Neuronal stem cell (in vitro differentiated cells): ENCODE results near the gene DRD2.

ENCODE experiments used
- DNase-seq: peaks from one replicate; pipeline ENCODE4 v3.0.0-alpha.2; 2013; ENCODE audit warnings: low spot score
- H2AFZ ChIP-seq: one replicate; pipeline ENCODE4 v1.6.1; 2013; ENCODE audit warnings: mild to moderate bottlenecking, low read length, inconsistent platforms
- H2AK5ac ChIP-seq: 2 replicates; pipeline ENCODE4 v1.6.1; 2013; ENCODE audit warnings: low read depth, mild to moderate bottlenecking, inconsistent platforms, low read length, moderate library complexity, mixed read lengths
- H2BK120ac ChIP-seq: 2 replicates; pipeline ENCODE4 v1.6.1; 2013; ENCODE audit warnings: low read depth, mild to moderate bottlenecking, inconsistent platforms, low read length, moderate library complexity, mixed read lengths
- H2BK12ac ChIP-seq: one replicate; pipeline ENCODE4 v1.6.1; 2013; ENCODE audit warnings: low read length, inconsistent platforms
- H2BK15ac ChIP-seq: 2 replicates; pipeline ENCODE4 v1.6.1; 2013; ENCODE audit warnings: mild to moderate bottlenecking, low read length, inconsistent platforms, mixed read lengths
- H2BK5ac ChIP-seq: one replicate; pipeline ENCODE4 v1.6.1; 2013; ENCODE audit warnings: inconsistent platforms, mild to moderate bottlenecking, low read length, moderate library complexity
- H3K14ac ChIP-seq: one replicate; pipeline ENCODE4 v1.6.1; 2013; ENCODE audit warnings: low read length, inconsistent platforms
- H3K18ac ChIP-seq: 2 replicates; pipeline ENCODE4 v1.6.1; 2013; ENCODE audit warnings: low read length, inconsistent platforms
- H3K23ac ChIP-seq: 2 replicates; pipeline ENCODE4 v1.6.1; 2013; ENCODE audit warnings: low read depth, mild to moderate bottlenecking, mixed read lengths, low read length, inconsistent platforms; ENCODE audit not compliant: poor library complexity
- H3K27ac ChIP-seq: replicated peaks from 3 replicates; pipeline ENCODE4 v1.5.1; 2013; ENCODE audit warnings: low read length, inconsistent platforms
- H3K27me3 ChIP-seq, 3 experiments: 2 replicates each; pipeline ENCODE4 v1.6.1; 2013; ENCODE audit warnings: low read length in 3 of 3, mild to moderate bottlenecking in 2 of 3, inconsistent platforms in 1 of 3, low read depth in 1 of 3, mixed read lengths in 1 of 3, moderate library complexity in 1 of 3; ENCODE audit not compliant: control insufficient read depth in 3 of 3, insufficient read depth in 3 of 3
- H3K36me3 ChIP-seq, 2 donors: replicated peaks in 1 of 2; 2 replicates each; pipeline ENCODE4 v1.6.1; 2013; ENCODE audit warnings: low read length in 2 of 2; ENCODE audit not compliant: control insufficient read depth in 2 of 2, insufficient read depth in 2 of 2
- H3K4ac ChIP-seq: 2 replicates; pipeline ENCODE4 v1.6.1; 2013; ENCODE audit warnings: inconsistent platforms, mild to moderate bottlenecking, low read length, moderate library complexity
- H3K4me1 ChIP-seq, 2 donors: 1 replicate in 1 of 2; 2 replicates in 1 of 2; pipeline ENCODE4 v1.6.1; 2013; ENCODE audit warnings: low read length in 2 of 2, low read depth in 1 of 2; ENCODE audit not compliant: control insufficient read depth in 2 of 2, insufficient read depth in 1 of 2
- H3K4me2 ChIP-seq: one replicate; pipeline ENCODE4 v1.6.1; 2013; ENCODE audit warnings: mild to moderate bottlenecking, low read length, inconsistent platforms; ENCODE audit not compliant: insufficient read depth, poor library complexity, severe bottlenecking
- H3K4me3 ChIP-seq, 2 donors: 2 replicates each; pipeline ENCODE4 v1.5.1; 2013; ENCODE audit warnings: low read length in 2 of 2, mild to moderate bottlenecking in 2 of 2, inconsistent platforms in 1 of 2, moderate library complexity in 1 of 2
- H3K79me1 ChIP-seq: one replicate; pipeline ENCODE4 v1.6.1; 2013; ENCODE audit warnings: low read depth, mild to moderate bottlenecking, inconsistent platforms, low read length, moderate library complexity
- H3K9ac ChIP-seq: one replicate; pipeline ENCODE4 v1.6.1; 2013; ENCODE audit warnings: mild to moderate bottlenecking, low read depth, low read length, inconsistent platforms; ENCODE audit not compliant: poor library complexity
- H3K9me3 ChIP-seq, 2 donors: replicated peaks in 1 of 2; 2 replicates each; pipeline versions ENCODE3 to v1.6.1; 2013; ENCODE audit warnings: low read length in 2 of 2, mild to moderate bottlenecking in 2 of 2, inconsistent platforms in 1 of 2, low read depth in 1 of 2, mixed read lengths in 1 of 2, moderate library complexity in 1 of 2; ENCODE audit not compliant: control insufficient read depth in 2 of 2, insufficient read depth in 1 of 2
- H4K8ac ChIP-seq: one replicate; pipeline ENCODE4 v1.6.1; 2013; ENCODE audit warnings: low read depth, mild to moderate bottlenecking, inconsistent platforms, low read length, moderate library complexity
- H4K91ac ChIP-seq: one replicate; pipeline ENCODE4 v1.6.1; 2013; ENCODE audit warnings: low read length, low read depth, mild to moderate bottlenecking, inconsistent platforms; ENCODE audit not compliant: poor library complexity
- WGBS, 2 donors: extraction: QIAGEN DNeasy Blood & Tissue Kit; methylation state at CpG; one replicate each; pipeline ENCODE4 v1.1.7; 2013; ENCODE audit warnings: missing lambda C conversion rate in 2 of 2, mixed read lengths in 1 of 2; ENCODE audit not compliant: insufficient read length in 2 of 2, insufficient replicate concordance in 1 of 2; ENCODE audit errors: extremely low coverage in 2 of 2; 5-methylcytosine and 5-hydroxymethylcytosine counted together

DRD2 gene

GRCh38 chr11:113444502-113445123, 30.6 kb downstream of the DRD2 start:
- no peak for DNase-seq
- Histone ChIP-seq H3K27me3 (peaks cover 0 to 19% (median 0%) of the 10 kb centered on the region in 3 experiments), H3K36me3 (no peaks in the 10 kb centered on the region), H3K9me3 (peaks cover 0 to 3% of the 10 kb centered on the region in 2 donors), H3K79me1 (no peaks in the 10 kb centered on the region), H3K4me2 (no peak overlapping the region), H2AK5ac (no peak overlapping the region), H3K4me1 (peaks cover 0 to 7% of the 10 kb centered on the region in 2 donors), H3K9ac (no peak overlapping the region), H2BK5ac (no peak overlapping the region), H4K91ac (no peak overlapping the region), H2AFZ (no peak overlapping the region), H3K27ac (no peak overlapping the region), H4K8ac (no peak overlapping the region), H2BK15ac (no peak overlapping the region), H3K23ac (no peak overlapping the region), H3K4me3 (no peak overlapping the region), H3K14ac (no peak overlapping the region), H3K4ac (no peak overlapping the region), H2BK12ac (no peak overlapping the region), H2BK120ac (no peak overlapping the region), H3K18ac (no peak overlapping the region)
- WGBS, 2 donors, result no CpG with 5 or more reads among the region's 7 CpGs

DNA sequence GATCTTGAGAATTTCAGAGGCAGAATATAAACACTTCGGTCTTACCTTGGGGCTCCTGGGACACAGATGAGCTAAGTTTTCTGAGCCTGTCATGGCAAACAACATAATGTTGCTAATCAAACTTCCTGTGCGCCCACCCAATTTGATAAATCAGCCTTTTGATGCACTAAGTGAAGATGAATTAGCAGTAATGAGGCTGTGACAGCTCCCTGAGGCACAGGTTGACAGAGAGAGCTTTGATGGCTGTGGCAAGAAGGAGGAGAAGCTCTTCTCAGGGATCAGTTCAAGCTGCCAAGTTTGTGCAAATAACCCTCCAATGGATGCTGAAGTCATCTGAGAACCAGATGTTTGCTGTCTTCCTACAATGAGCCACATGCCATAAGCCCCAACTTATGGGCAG, 34.4 kb downstream of the DRD2 start:
- H4K8ac ChIP-seq, result no peak overlapping the region
- no peak overlapping the region for H2AFZ ChIP-seq
- no peak overlapping the region for H3K14ac ChIP-seq
- H2BK5ac ChIP-seq, result no peak overlapping the region
- H3K79me1 ChIP-seq, result no peaks in the 10 kb centered on the region
- no peak for DNase-seq
- no peak overlapping the region for H3K9ac ChIP-seq
- H2AK5ac ChIP-seq, result no peak overlapping the region
- peaks cover 0 to 6% (median 0%) of the 10 kb centered on the region in 3 experiments for H3K27me3 ChIP-seq
- no peak overlapping the region for H4K91ac ChIP-seq
- H2BK15ac ChIP-seq, result no peak overlapping the region
- H3K36me3 ChIP-seq, result no peaks in the 10 kb centered on the region
- no peak overlapping the region for H3K27ac ChIP-seq
- H3K9me3 ChIP-seq, result peaks cover 0 to 3% of the 10 kb centered on the region in 2 donors
- H3K18ac ChIP-seq, result no peak overlapping the region
- WGBS, 2 donors, result no CpG with 5 or more reads among the region's 2 CpGs
- no peak overlapping the region for H3K4ac ChIP-seq
- no peak overlapping the region for H3K23ac ChIP-seq
- no peak overlapping the region for H2BK12ac ChIP-seq
- peaks cover 0 to 7% of the 10 kb centered on the region in 2 donors for H3K4me1 ChIP-seq
- no peak overlapping the region for H2BK120ac ChIP-seq
- no peak overlapping the region for H3K4me2 ChIP-seq
- H3K4me3 ChIP-seq, result no peak overlapping the region

DNA sequence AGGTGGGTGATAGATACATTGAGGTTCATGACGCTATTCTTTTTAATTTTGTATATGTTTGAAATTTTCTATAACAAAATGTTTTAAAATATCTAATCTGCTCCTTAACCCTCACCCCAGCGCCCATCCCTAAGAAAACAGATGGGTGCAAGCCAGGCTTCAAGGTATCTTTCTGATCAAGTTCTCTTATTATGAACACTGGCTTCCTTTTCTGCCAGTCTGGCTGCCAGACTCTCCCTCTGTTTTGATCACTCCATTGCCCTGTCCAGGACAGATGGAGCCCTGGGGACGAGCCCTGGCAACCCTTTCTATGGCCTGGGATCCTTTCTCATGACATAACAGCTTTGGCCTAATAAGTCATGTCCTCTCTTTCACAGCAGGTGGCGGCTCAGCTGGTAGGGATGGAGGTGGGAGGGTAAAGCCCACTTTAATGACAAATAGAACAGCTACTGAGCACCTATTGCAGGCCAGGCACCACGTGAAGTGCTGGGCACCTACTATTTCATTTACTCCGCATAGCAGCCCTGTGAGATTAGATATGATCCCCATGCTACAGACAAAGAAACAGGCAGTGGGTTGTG, 38.4 kb downstream of the DRD2 start:
- Histone ChIP-seq H2AFZ (no peak overlapping the region), H3K27me3 (peaks cover 0 to 6% (median 0%) of the 10 kb centered on the region in 3 experiments), H2BK12ac (no peak overlapping the region), H3K4me3 (no peak overlapping the region), H3K9me3 (peaks cover 0 to 3% of the 10 kb centered on the region in 2 donors), H4K91ac (no peak overlapping the region), H2AK5ac (no peak overlapping the region), H3K4me1 (peaks cover 0 to 3% of the 10 kb centered on the region in 2 donors), H2BK5ac (no peak overlapping the region), H2BK120ac (no peak overlapping the region), H3K14ac (no peak overlapping the region), H3K36me3 (no peaks in the 10 kb centered on the region), H3K27ac (no peak overlapping the region), H4K8ac (no peak overlapping the region), H3K79me1 (no peaks in the 10 kb centered on the region), H3K4ac (no peak overlapping the region), H2BK15ac (no peak overlapping the region), H3K23ac (no peak overlapping the region), H3K18ac (no peak overlapping the region), H3K9ac (no peak overlapping the region), H3K4me2 (no peak overlapping the region)
- WGBS, 2 donors, result no CpG with 5 or more reads among the region's 6 CpGs
- DNase-seq, result no peak

- Histone ChIP-seq H3K79me1 (no peaks in the 10 kb centered on the region), H3K14ac (no peak overlapping the region), H3K18ac (no peak overlapping the region), H2BK120ac (no peak overlapping the region), H2AK5ac (no peak overlapping the region), H3K4ac (no peak overlapping the region), H3K23ac (no peak overlapping the region), H2BK15ac (no peak overlapping the region), H3K36me3 (no peaks in the 10 kb centered on the region), H4K91ac (no peak overlapping the region), H3K27ac (no peak overlapping the region), H2BK12ac (no peak overlapping the region), H3K4me3 (no peak overlapping the region), H2BK5ac (no peak overlapping the region), H3K9me3 (no peaks in the 10 kb centered on the region), H2AFZ (no peak overlapping the region), H3K4me1 (peaks cover 0 to 5% of the 10 kb centered on the region in 2 donors), H3K27me3 (peaks cover 0 to 6% (median 0%) of the 10 kb centered on the region in 3 experiments), H3K4me2 (no peak overlapping the region), H3K9ac (no peak overlapping the region), H4K8ac (no peak overlapping the region)
- DNase-seq, result no peak
- WGBS, 2 donors, result no CpG with 5 or more reads among the region's 8 CpGs
These were observed 39.8 kb downstream of the DRD2 start for GRCh38 chr11:113435190-113435968.
